GM23338 (cell line): ENCODE measurements around the gene ADGRF3. TPM values are rescaled to one million over a fixed set of nuclear protein-coding genes. Genes with fewer than 3 reads are reported as not detected.
"Not testable (repeated sequence)": the region's sequence is repeated elsewhere in the genome, so short reads cannot be mapped to it uniquely, and the experiment has no call there.

Source experiments
- ATAC-seq: fragments of 200-7000 bp; cut with Tn5 transposase; 3 replicates; pipeline ENCODE4 v1.9.1; 2020
- DNase-seq: peaks from one replicate; pipeline ENCODE4 v3.0.0-alpha.2; 2015; ENCODE audit warnings: low spot score
- H2AFZ ChIP-seq: fragments of 200-600 bp; sonication (generic); 2 replicates; pipeline ENCODE4 v1.8.0; 2016; ENCODE audit warnings: antibody characterized with exemption, mild to moderate bottlenecking, moderate library complexity
- H3F3A ChIP-seq: fragments of 200-600 bp; sonication (generic); replicated peaks from 2 replicates; pipeline ENCODE4 v1.8.0; 2017; ENCODE audit warnings: antibody characterized with exemption, mixed run types, low read depth
- H3K27ac ChIP-seq: fragments of 200-600 bp; sonication (generic); 2 replicates; pipeline ENCODE4 v1.6.1; 2016; ENCODE audit warnings: low read depth
- H3K27me3 ChIP-seq: fragments of 200-600 bp; sonication (generic); 2 replicates; pipeline ENCODE4 v1.8.0; 2016; ENCODE audit warnings: mild to moderate bottlenecking, mixed run types, moderate library complexity; ENCODE audit not compliant: insufficient read depth
- H3K36me3 ChIP-seq: fragments of 200-600 bp; sonication (generic); 2 replicates; pipeline ENCODE4 v1.8.0; 2016; ENCODE audit warnings: mild to moderate bottlenecking; ENCODE audit not compliant: insufficient read depth
- H3K4me1 ChIP-seq: fragments of 200-600 bp; sonication (generic); 2 replicates; pipeline ENCODE4 v1.8.0; 2016; ENCODE audit warnings: mild to moderate bottlenecking, moderate library complexity; ENCODE audit not compliant: insufficient read depth
- H3K4me2 ChIP-seq: fragments of 200-600 bp; sonication (generic); 2 replicates; pipeline ENCODE4 v1.7.1; 2017; ENCODE audit warnings: mixed run types
- H3K4me3 ChIP-seq: fragments of 200-600 bp; sonication (generic); 2 replicates; pipeline ENCODE4 v1.6.1; 2016; ENCODE audit warnings: mixed run types
- H3K79me2 ChIP-seq: fragments of 200-600 bp; sonication (generic); replicated peaks from 2 replicates; pipeline ENCODE4 v1.8.0; 2017; ENCODE audit warnings: mild to moderate bottlenecking; ENCODE audit not compliant: insufficient read depth
- H3K9me2 ChIP-seq: fragments of 200-600 bp; sonication (generic); 2 replicates; pipeline ENCODE4 v1.8.0; 2017; ENCODE audit not compliant: insufficient read depth
- H4K20me1 ChIP-seq: fragments of 200-600 bp; sonication (generic); replicated peaks from 2 replicates; pipeline ENCODE4 v1.8.0; 2017; ENCODE audit warnings: mild to moderate bottlenecking; ENCODE audit not compliant: insufficient read depth
- H3K27ac Mint-ChIP-seq: 2 replicates; pipeline ENCODE4 v1.8.0; 2020; ENCODE audit warnings: inconsistent platforms, mild to moderate bottlenecking, moderate library complexity, mixed read lengths
- H3K27me3 Mint-ChIP-seq: 3 replicates; pipeline ENCODE4 v1.8.0; 2022; ENCODE audit warnings: low read depth, mild to moderate bottlenecking, moderate library complexity, mixed read lengths, inconsistent platforms; ENCODE audit not compliant: insufficient read depth, poor library complexity
- H3K36me3 Mint-ChIP-seq: 3 replicates; pipeline ENCODE4 v1.8.0; 2021; ENCODE audit warnings: low read depth, mild to moderate bottlenecking, inconsistent platforms, moderate library complexity, mixed read lengths
- H3K4me1 Mint-ChIP-seq: 3 replicates; pipeline ENCODE4 v1.8.0; 2020; ENCODE audit warnings: mild to moderate bottlenecking, inconsistent platforms, mixed read lengths
- H3K4me3 Mint-ChIP-seq: 3 replicates; pipeline ENCODE4 v1.8.0; 2021; ENCODE audit warnings: moderate library complexity, mild to moderate bottlenecking, inconsistent platforms, mixed read lengths
- H3K9me3 Mint-ChIP-seq: 3 replicates; pipeline ENCODE4 v1.8.0; 2020; ENCODE audit warnings: moderate library complexity, mild to moderate bottlenecking, inconsistent platforms, mixed read lengths
- CREB1 ChIP-seq: fragments of 250-450 bp; sonication (Bioruptor Pico); IDR thresholded peaks from 2 replicates; pipeline ENCODE4 v1.5.0; 2020; ENCODE audit warnings: low read depth, mild to moderate bottlenecking, moderate library complexity
- CTCF ChIP-seq, 2 experiments: fragments of 200-600 bp in 1 of 2; sonication (generic) in 1 of 2; conservative IDR thresholded peaks; 2 replicates each; pipeline versions ENCODE4 v1.5.1 to v1.6.1; 2016 to 2017; ENCODE audit warnings: antibody characterized with exemption in 2 of 2, low read depth in 2 of 2, mild to moderate bottlenecking in 2 of 2, moderate library complexity in 1 of 2
- EZH2phosphoT487 ChIP-seq: fragments of 200-600 bp; sonication (generic); IDR thresholded peaks from one replicate; pipeline ENCODE4 v1.8.1; 2018; ENCODE audit warnings: antibody characterized with exemption; ENCODE audit not compliant: unreplicated experiment
- JUNB ChIP-seq: IDR thresholded peaks from one replicate; pipeline ENCODE4 v1.6.1; 2016; ENCODE audit warnings: antibody characterized with exemption; ENCODE audit not compliant: unreplicated experiment
- NANOG ChIP-seq: IDR thresholded peaks from 2 replicates; pipeline ENCODE4 v1.6.1; 2016; ENCODE audit warnings: antibody characterized with exemption, borderline replicate concordance
- POLR2AphosphoS5 ChIP-seq: IDR thresholded peaks from 2 replicates; pipeline ENCODE4 v1.6.1; 2016; ENCODE audit warnings: antibody characterized with exemption, low read depth
- STAT1 ChIP-seq: IDR thresholded peaks from one replicate; pipeline ENCODE4 v1.6.1; 2016; ENCODE audit warnings: antibody characterized with exemption; ENCODE audit not compliant: unreplicated experiment
- ZNF331 ChIP-seq: fragments of 250-450 bp; sonication (Bioruptor Pico); IDR thresholded peaks from 2 replicates; pipeline ENCODE4 v1.5.0; 2020; ENCODE audit warnings: low read depth, mild to moderate bottlenecking, moderate library complexity
- polyA plus RNA-seq: library from polyadenylated mRNA; unstranded; fragments of >200 nt; fragmentation: Nextera tagmentation; extraction: Ambion mirVana; gene quantifications from 2 replicates; pipeline ENCODE4 v1.2.1, GENCODE V29; 2016
- total RNA-seq: library from RNA; depleted of rRNA; stranded (reverse); fragments of >200 nt; shearing (Covaris generic); gene quantifications from 2 replicates; pipeline ENCODE4 v1.2.3, GENCODE V29; 2014
- TF ChIP-seq, protein P1 (sequence below): IDR thresholded peaks from 2 replicates; pipeline ENCODE4 v1.6.1; 2016; ENCODE audit warnings: antibody characterized with exemption
- TF ChIP-seq, protein P2 (sequence below): IDR thresholded peaks from one replicate; pipeline ENCODE4 v1.6.1; 2018; ENCODE audit warnings: antibody characterized with exemption; ENCODE audit not compliant: unreplicated experiment

The ADGRF3 gene
- total and polyA plus RNA-seq, 2 experiments from 2014 or later: 0.38 to 0.39 TPM

DNA sequence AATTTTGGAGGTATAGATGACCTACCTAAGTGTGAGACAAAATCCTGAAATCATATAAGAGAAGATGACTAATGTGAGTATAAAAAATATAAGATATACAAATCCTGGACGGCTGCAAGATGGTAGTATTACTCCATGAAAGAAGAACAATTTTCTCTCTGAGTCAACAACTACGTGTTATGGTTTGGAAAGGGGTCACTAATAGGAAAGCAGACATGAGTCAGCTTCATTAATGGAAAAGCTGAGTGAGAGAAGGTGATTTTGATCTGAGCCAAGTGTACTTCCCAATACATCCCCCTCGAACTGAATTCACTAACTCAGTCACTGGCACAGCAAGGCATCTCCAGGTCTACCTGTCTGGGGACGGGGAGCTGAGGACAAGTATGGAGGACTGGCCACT lies 20.7 kb downstream of the ADGRF3 start:
- H3K36me3 Mint-ChIP-seq: no peaks in the 10 kb centered on the region
- Histone ChIP-seq H3K27ac (no peak overlapping the region), H3K27me3 (no peaks in the 10 kb centered on the region), H3K4me3 (no peak overlapping the region), H3K4me1 (no peaks in the 10 kb centered on the region), H3K79me2 (no peaks in the 10 kb centered on the region), H3K4me2 (no peak overlapping the region), H2AFZ (no peak overlapping the region), H3K36me3 (no peaks in the 10 kb centered on the region), H4K20me1 (no peaks in the 10 kb centered on the region), H3F3A (no peaks in the 10 kb centered on the region), H3K9me2 (no peaks in the 10 kb centered on the region)
- H3K4me3 Mint-ChIP-seq: no peak overlapping the region
- TF ChIP-seq JUNB: no peak
- TF ChIP-seq NANOG: no peak
- no peak for TF ChIP-seq CREB1
- TF ChIP-seq POLR2AphosphoS5: no peak
- TF ChIP-seq CTCF (conservative IDR thresholded peaks at IDR 0.05; ENCODE audit: low read depth in 2 of 2): no peak
- no peak for TF ChIP-seq ZNF331 (CRISPR knock-in tag)
- TF ChIP-seq STAT1: no peak
- TF ChIP-seq, protein P1, sequence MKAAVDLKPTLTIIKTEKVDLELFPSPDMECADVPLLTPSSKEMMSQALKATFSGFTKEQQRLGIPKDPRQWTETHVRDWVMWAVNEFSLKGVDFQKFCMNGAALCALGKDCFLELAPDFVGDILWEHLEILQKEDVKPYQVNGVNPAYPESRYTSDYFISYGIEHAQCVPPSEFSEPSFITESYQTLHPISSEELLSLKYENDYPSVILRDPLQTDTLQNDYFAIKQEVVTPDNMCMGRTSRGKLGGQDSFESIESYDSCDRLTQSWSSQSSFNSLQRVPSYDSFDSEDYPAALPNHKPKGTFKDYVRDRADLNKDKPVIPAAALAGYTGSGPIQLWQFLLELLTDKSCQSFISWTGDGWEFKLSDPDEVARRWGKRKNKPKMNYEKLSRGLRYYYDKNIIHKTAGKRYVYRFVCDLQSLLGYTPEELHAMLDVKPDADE: no peak
- TF ChIP-seq, protein P2, sequence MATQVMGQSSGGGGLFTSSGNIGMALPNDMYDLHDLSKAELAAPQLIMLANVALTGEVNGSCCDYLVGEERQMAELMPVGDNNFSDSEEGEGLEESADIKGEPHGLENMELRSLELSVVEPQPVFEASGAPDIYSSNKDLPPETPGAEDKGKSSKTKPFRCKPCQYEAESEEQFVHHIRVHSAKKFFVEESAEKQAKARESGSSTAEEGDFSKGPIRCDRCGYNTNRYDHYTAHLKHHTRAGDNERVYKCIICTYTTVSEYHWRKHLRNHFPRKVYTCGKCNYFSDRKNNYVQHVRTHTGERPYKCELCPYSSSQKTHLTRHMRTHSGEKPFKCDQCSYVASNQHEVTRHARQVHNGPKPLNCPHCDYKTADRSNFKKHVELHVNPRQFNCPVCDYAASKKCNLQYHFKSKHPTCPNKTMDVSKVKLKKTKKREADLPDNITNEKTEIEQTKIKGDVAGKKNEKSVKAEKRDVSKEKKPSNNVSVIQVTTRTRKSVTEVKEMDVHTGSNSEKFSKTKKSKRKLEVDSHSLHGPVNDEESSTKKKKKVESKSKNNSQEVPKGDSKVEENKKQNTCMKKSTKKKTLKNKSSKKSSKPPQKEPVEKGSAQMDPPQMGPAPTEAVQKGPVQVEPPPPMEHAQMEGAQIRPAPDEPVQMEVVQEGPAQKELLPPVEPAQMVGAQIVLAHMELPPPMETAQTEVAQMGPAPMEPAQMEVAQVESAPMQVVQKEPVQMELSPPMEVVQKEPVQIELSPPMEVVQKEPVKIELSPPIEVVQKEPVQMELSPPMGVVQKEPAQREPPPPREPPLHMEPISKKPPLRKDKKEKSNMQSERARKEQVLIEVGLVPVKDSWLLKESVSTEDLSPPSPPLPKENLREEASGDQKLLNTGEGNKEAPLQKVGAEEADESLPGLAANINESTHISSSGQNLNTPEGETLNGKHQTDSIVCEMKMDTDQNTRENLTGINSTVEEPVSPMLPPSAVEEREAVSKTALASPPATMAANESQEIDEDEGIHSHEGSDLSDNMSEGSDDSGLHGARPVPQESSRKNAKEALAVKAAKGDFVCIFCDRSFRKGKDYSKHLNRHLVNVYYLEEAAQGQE: no peak
- H3K27ac Mint-ChIP-seq: no peak overlapping the region
- peaks cover 4% of the 10 kb centered on the region for H3K27me3 Mint-ChIP-seq
- no peak for ATAC-seq
- H3K9me3 Mint-ChIP-seq: no peaks in the 10 kb centered on the region
- peaks cover 5% of the 10 kb centered on the region; the same call in 1 of the 3 replicates for H3K4me1 Mint-ChIP-seq
- DNase-seq: no peak

GRCh38 chr2:26324903-26325302 lies 21.7 kb downstream of the ADGRF3 start:
- H3K9me2 ChIP-seq: no peaks in the 10 kb centered on the region
- Mint-ChIP-seq H3K4me3 (no peak overlapping the region), H3K4me1 (peaks cover 1% of the 10 kb centered on the region; the same call in 1 of the 3 replicates)

GRCh38 chr2:26324479-26324878 lies 22.1 kb downstream of the ADGRF3 start:
- H3K27me3 ChIP-seq, H3K4me1 ChIP-seq, H3K4me1 Mint-ChIP-seq, H3K4me2 ChIP-seq, H3K79me2 ChIP-seq, H3F3A ChIP-seq, H4K20me1 ChIP-seq, H3K4me3 ChIP-seq, ATAC-seq, H3K36me3 Mint-ChIP-seq, H3K4me3 Mint-ChIP-seq, H3K27ac ChIP-seq, H2AFZ ChIP-seq, H3K9me3 Mint-ChIP-seq, H3K27ac Mint-ChIP-seq, DNase-seq, H3K36me3 ChIP-seq, H3K9me2 ChIP-seq, H3K27me3 Mint-ChIP-seq: not testable (repeated sequence)

More at GRCh38 chr2:26324903-26325302, 21.7 kb downstream of the ADGRF3 start:
- Histone ChIP-seq H3K36me3 (no peaks in the 10 kb centered on the region), H3F3A (no peaks in the 10 kb centered on the region), H3K4me1 (no peaks in the 10 kb centered on the region), H3K4me2 (no peak overlapping the region), H3K79me2 (no peaks in the 10 kb centered on the region), H3K4me3 (no peak overlapping the region), H2AFZ (no peak overlapping the region), H4K20me1 (no peaks in the 10 kb centered on the region), H3K27me3 (no peaks in the 10 kb centered on the region), H3K27ac (no peak overlapping the region)
- DNase-seq: no peak
- H3K9me3 Mint-ChIP-seq: no peaks in the 10 kb centered on the region
- H3K27me3 Mint-ChIP-seq: no peaks in the 10 kb centered on the region
- no peaks in the 10 kb centered on the region for H3K36me3 Mint-ChIP-seq
- no peak overlapping the region for H3K27ac Mint-ChIP-seq
- ATAC-seq: no peak
- TF ChIP-seq EZH2phosphoT487 (no peak), CTCF (conservative IDR thresholded peaks at IDR 0.05; ENCODE audit: low read depth in 2 of 2) (no peak)
